Neural progenitor cell (in vitro differentiated cells): ENCODE measurements around the gene ZNF276. TPM values are rescaled to one million over a fixed set of nuclear protein-coding genes. Genes with fewer than 3 reads are reported as not detected.

Experiments
- DNase-seq: peaks from one replicate; pipeline ENCODE4 v3.0.0-alpha.2; 2016; ENCODE audit warnings: low spot score
- H2AFZ ChIP-seq: fragments of 200-600 bp; sonication (generic); replicated peaks from 2 replicates; pipeline ENCODE4 v1.6.1; 2016; ENCODE audit warnings: antibody characterized with exemption
- H3F3A ChIP-seq: fragments of 200-600 bp; sonication (generic); 2 replicates; pipeline ENCODE4 v1.6.1; 2016; ENCODE audit warnings: antibody characterized with exemption, low read depth
- H3K27ac ChIP-seq: fragments of 200-600 bp; sonication (generic); 2 replicates; pipeline ENCODE4 v1.5.1; 2016; ENCODE audit warnings: mild to moderate bottlenecking
- H3K27me3 ChIP-seq: fragments of 200-600 bp; sonication (generic); 2 replicates; pipeline ENCODE4 v1.6.1; 2016; ENCODE audit warnings: mild to moderate bottlenecking, moderate library complexity
- H3K36me3 ChIP-seq: fragments of 200-600 bp; sonication (generic); 2 replicates; pipeline ENCODE4 v1.5.1; 2016
- H3K4me1 ChIP-seq: fragments of 200-600 bp; sonication (generic); 2 replicates; pipeline ENCODE4 v1.6.1; 2016; ENCODE audit warnings: mixed run types
- H3K4me2 ChIP-seq: fragments of 200-600 bp; sonication (generic); 2 replicates; pipeline ENCODE4 v1.6.1; 2016
- H3K4me3 ChIP-seq: fragments of 200-600 bp; sonication (generic); 2 replicates; pipeline ENCODE4 v1.5.1; 2016
- H3K79me2 ChIP-seq: fragments of 200-600 bp; sonication (generic); 2 replicates; pipeline ENCODE4 v1.6.1; 2016; ENCODE audit warnings: low read depth
- H3K9ac ChIP-seq: fragments of 200-600 bp; sonication (generic); 2 replicates; pipeline ENCODE4 v1.6.1; 2016
- H3K9me3 ChIP-seq: fragments of 200-600 bp; sonication (generic); 2 replicates; pipeline ENCODE4 v1.5.1; 2016; ENCODE audit warnings: low read depth
- H4K20me1 ChIP-seq: fragments of 200-600 bp; sonication (generic); 2 replicates; pipeline ENCODE4 v1.6.1; 2016; ENCODE audit warnings: low read depth
- H3K27ac Mint-ChIP-seq: 3 replicates; pipeline ENCODE4 v1.8.0; 2021; ENCODE audit warnings: mixed read lengths
- H3K27me3 Mint-ChIP-seq: 2 replicates; pipeline ENCODE4 v1.8.0; 2022; ENCODE audit warnings: low read depth, mild to moderate bottlenecking, inconsistent platforms, moderate library complexity, mixed read lengths; ENCODE audit not compliant: insufficient read depth
- H3K36me3 Mint-ChIP-seq: 3 replicates; pipeline ENCODE4 v1.8.0; 2021; ENCODE audit warnings: mixed read lengths
- H3K4me1 Mint-ChIP-seq: 3 replicates; pipeline ENCODE4 v1.8.0; 2021; ENCODE audit warnings: mixed read lengths
- H3K4me3 Mint-ChIP-seq: 3 replicates; pipeline ENCODE4 v1.8.0; 2021; ENCODE audit warnings: mild to moderate bottlenecking, moderate library complexity, mixed read lengths
- H3K9me3 Mint-ChIP-seq: 3 replicates; pipeline ENCODE4 v1.8.0; 2020; ENCODE audit warnings: mixed read lengths
- EZH2 ChIP-seq: fragments of 200-600 bp; sonication (generic); IDR thresholded peaks from 2 replicates; pipeline ENCODE4 v1.6.1; 2017; ENCODE audit warnings: antibody characterized with exemption, mild to moderate bottlenecking, moderate library complexity
- EZH2phosphoT487 ChIP-seq: fragments of 200-600 bp; sonication (generic); IDR thresholded peaks from 2 replicates; pipeline ENCODE4 v1.6.1; 2017; ENCODE audit warnings: antibody characterized with exemption
- total RNA-seq: library from RNA; depleted of rRNA; stranded (reverse); fragments of >200 nt; gene quantifications from 2 replicates; pipeline ENCODE4 v1.2.3, GENCODE V29; 2015; ENCODE audit warnings: low replicate concordance
- TF ChIP-seq, protein P1 (sequence below): fragments of 200-600 bp; sonication (generic); IDR thresholded peaks from 2 replicates; pipeline ENCODE4 v1.5.1; 2017; ENCODE audit warnings: antibody characterized with exemption, mild to moderate bottlenecking

ZNF276 gene
- total RNA-seq, 1 donor from 2014 or later, result 8.4 TPM

DNA sequence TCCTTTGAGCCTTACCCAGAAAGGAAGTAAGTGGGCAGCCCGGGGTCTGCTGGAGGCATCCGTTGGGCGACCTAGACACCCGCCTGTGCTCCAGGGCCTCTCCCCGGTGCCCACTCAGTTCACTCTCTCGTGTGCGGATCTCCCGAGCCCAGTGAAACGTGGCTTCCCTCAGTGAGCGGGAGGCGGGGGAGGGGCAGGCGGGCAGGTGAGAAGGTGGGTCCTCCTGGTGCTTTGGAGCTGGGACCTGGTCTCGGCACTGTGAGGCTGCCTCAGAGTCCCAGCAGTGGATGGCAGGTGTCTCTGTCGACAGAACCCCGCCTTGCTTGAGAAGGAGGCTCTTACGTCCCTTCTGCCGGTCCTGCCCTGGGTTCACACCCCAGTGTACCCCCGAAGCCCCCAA lies 8.0 kb downstream of the ZNF276 start:
- DNase-seq, result no peak
- no peak overlapping the region for H3K4me2 ChIP-seq
- no peaks in the 10 kb centered on the region for H3K4me1 ChIP-seq
- H3K9me3 ChIP-seq, result no peaks in the 10 kb centered on the region
- Mint-ChIP-seq H3K4me1 (peaks cover 25% of the 10 kb centered on the region), H3K36me3 (peaks cover 28% of the 10 kb centered on the region), H3K9me3 (no peaks in the 10 kb centered on the region), H3K27me3 (peaks cover 16% of the 10 kb centered on the region), H3K27ac (no peak overlapping the region), H3K4me3 (no peak overlapping the region)
- no peak overlapping the region for H3K9ac ChIP-seq
- H3K27me3 ChIP-seq, result no peaks in the 10 kb centered on the region
- H3K4me3 ChIP-seq, result no peak overlapping the region
- H3K36me3 ChIP-seq, result no peaks in the 10 kb centered on the region
- peaks cover 11% of the 10 kb centered on the region for H4K20me1 ChIP-seq
- H3F3A ChIP-seq, result no peaks in the 10 kb centered on the region
- H2AFZ ChIP-seq, result no peak overlapping the region
- no peaks in the 10 kb centered on the region for H3K79me2 ChIP-seq
- H3K27ac ChIP-seq, result no peak overlapping the region
- TF ChIP-seq EZH2phosphoT487 (no peak), EZH2 (no peak)
- TF ChIP-seq, protein P1, sequence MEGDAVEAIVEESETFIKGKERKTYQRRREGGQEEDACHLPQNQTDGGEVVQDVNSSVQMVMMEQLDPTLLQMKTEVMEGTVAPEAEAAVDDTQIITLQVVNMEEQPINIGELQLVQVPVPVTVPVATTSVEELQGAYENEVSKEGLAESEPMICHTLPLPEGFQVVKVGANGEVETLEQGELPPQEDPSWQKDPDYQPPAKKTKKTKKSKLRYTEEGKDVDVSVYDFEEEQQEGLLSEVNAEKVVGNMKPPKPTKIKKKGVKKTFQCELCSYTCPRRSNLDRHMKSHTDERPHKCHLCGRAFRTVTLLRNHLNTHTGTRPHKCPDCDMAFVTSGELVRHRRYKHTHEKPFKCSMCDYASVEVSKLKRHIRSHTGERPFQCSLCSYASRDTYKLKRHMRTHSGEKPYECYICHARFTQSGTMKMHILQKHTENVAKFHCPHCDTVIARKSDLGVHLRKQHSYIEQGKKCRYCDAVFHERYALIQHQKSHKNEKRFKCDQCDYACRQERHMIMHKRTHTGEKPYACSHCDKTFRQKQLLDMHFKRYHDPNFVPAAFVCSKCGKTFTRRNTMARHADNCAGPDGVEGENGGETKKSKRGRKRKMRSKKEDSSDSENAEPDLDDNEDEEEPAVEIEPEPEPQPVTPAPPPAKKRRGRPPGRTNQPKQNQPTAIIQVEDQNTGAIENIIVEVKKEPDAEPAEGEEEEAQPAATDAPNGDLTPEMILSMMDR, result no peak

DNA sequence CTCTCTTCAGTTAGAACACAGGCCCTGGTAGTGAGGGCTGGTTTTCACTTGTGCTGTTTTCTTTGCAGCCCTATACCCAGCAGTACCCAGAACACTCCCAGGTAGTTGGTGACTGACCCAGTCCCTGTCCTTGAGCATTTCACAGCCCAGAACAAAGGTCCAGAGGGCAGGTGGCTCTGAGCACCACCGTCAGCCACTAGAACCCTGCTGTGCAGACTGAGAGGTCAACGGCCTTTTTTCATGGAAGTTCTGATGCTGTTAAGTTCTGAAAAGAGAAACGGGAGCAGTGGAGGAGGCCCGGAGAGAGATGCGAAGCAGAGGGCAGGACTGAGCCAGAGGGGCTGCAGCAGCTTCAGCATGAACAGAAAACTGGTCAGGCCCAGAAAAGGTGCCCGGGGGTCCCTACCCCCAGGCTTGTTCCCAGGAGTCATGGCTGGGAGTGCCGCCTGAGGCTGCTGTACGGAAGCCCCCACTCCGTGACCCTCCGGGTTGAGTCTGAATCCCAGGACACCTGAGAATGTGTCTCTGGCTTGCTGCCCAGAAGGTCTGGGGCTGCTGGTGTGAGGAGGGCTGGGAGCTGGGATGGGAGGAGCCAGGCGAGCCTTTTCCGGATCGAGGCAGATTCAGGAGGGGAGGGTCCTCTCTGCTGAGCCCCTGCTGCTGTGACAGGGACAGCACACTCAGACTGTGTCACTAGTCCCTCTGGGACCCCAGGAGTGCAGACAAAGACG lies 8.7 kb downstream of the ZNF276 start:
- H3K27ac Mint-ChIP-seq, result peak overlapping the region; percentile 94
- no peaks in the 10 kb centered on the region for H3F3A ChIP-seq
- H3K36me3 Mint-ChIP-seq, result peaks cover 32% of the 10 kb centered on the region
- H3K9ac ChIP-seq, result no peak overlapping the region
- H3K4me3 ChIP-seq, result no peak overlapping the region
- H3K79me2 ChIP-seq, result no peaks in the 10 kb centered on the region
- peak overlapping the region; percentile 50 for H3K4me3 Mint-ChIP-seq
- no peak overlapping the region for H3K27ac ChIP-seq
- peaks cover 25% of the 10 kb centered on the region for H3K4me1 Mint-ChIP-seq
- no peak overlapping the region for H2AFZ ChIP-seq
- H3K27me3 Mint-ChIP-seq, result peaks cover 14% of the 10 kb centered on the region
- H3K4me1 ChIP-seq, result no peaks in the 10 kb centered on the region
- no peaks in the 10 kb centered on the region for H3K9me3 Mint-ChIP-seq
- DNase-seq, result no peak
- H3K27me3 ChIP-seq, result no peaks in the 10 kb centered on the region
- H3K9me3 ChIP-seq, result no peaks in the 10 kb centered on the region
- H4K20me1 ChIP-seq, result peaks cover 9% of the 10 kb centered on the region
- H3K4me2 ChIP-seq, result no peak overlapping the region
- TF ChIP-seq EZH2 (no peak), EZH2phosphoT487 (no peak)
- TF ChIP-seq, protein P1, result no peak
- H3K36me3 ChIP-seq, result no peaks in the 10 kb centered on the region

DNA sequence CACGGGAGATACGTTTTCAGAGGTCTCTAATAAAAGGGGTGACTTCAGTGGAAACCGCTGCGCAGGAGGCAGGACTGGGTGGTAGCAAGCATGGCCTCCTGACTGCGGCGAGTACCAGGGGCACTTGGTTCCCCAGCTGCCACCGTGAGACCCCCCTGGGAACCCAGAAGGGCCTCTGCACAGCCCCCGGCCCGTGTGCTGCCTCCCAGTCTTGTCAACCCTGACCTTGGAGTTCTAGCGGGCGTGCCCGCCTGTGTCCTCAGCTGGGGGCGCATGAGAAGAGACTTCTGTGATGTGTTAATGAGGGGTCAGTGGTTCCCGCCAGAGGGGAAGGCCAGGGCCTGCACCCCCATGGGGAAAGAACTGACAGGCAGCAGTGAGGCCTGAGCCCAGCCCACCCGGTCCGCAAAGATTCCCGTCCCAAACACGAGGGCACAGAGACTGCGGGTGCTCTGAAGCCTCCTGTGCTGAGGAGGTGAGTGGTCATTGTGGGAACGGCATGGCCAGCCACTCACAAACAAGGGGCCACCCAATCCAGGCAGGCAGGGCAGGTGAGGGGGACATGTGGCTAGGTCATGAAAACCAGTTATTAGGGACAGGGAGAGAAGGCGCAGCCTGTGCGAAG lies 9.4 kb downstream of the ZNF276 start:
- no peak overlapping the region for H3K27ac Mint-ChIP-seq
- H3K4me2 ChIP-seq, result no peak overlapping the region
- peaks cover 25% of the 10 kb centered on the region for H3K4me1 Mint-ChIP-seq
- no peaks in the 10 kb centered on the region for H3K4me1 ChIP-seq
- no peaks in the 10 kb centered on the region for H3K79me2 ChIP-seq
- TF ChIP-seq EZH2phosphoT487 (no peak), EZH2 (no peak)
- TF ChIP-seq, protein P1, result no peak
- no peak overlapping the region for H3K4me3 ChIP-seq
- no peaks in the 10 kb centered on the region for H3F3A ChIP-seq
- no peak overlapping the region for H3K9ac ChIP-seq
- H3K27ac ChIP-seq, result no peak overlapping the region
- H4K20me1 ChIP-seq, result peaks cover 9% of the 10 kb centered on the region
- no peak for DNase-seq
- H3K36me3 Mint-ChIP-seq, result peaks cover 36% of the 10 kb centered on the region
- H3K9me3 Mint-ChIP-seq, result no peaks in the 10 kb centered on the region
- H3K27me3 Mint-ChIP-seq, result peaks cover 14% of the 10 kb centered on the region
- H3K36me3 ChIP-seq, result no peaks in the 10 kb centered on the region
- no peak overlapping the region for H2AFZ ChIP-seq
- no peaks in the 10 kb centered on the region for H3K27me3 ChIP-seq
- no peaks in the 10 kb centered on the region for H3K9me3 ChIP-seq
- no peak overlapping the region for H3K4me3 Mint-ChIP-seq
